ENCODE data around the gene SDK1. TPM values are rescaled to one million over a fixed set of nuclear protein-coding genes. Genes with fewer than 3 reads are reported as not detected.

Gene SDK1
- total and polyA plus RNA-seq, 2 of the 8 experiments (the other 6 are each of a cell fraction or from before 2014, with no cell fraction given): 3.3 to 7.2 TPM

- TF ChIP-seq CHD2 (IDR thresholded peaks at IDR 0.05; ENCODE audit: low read length) (no peak), JUN (IDR thresholded peaks at IDR 0.05; ENCODE audit: low read depth, low read length) (no peak)
These were observed 652.1 kb downstream of the SDK1 start (continued) for GRCh38 chr7:3953133-3953532.
